A204.1 (cell line): Measurements from ENCODE around the gene ELF3.
"Not testable (repeated sequence)": the region's sequence is repeated elsewhere in the genome, so short reads cannot be mapped to it uniquely, and the experiment has no call there.

ENCODE experiments used
- FAIRE-seq: peaks from 2 replicates; lab custom pipeline; 2012; peaks lifted over from hg19 to GRCh38; lab: Jason Lieb, UNC

Gene ELF3

GRCh38 chr1:202010180-202011015, at the start of gene ELF3:
Gene ELF3 (plus strand): TSS chr1:202010587. CDS start chr1:202011137, 550 bp downstream.
- FAIRE-seq: no peak

- FAIRE-seq: not testable (repeated sequence)
These were observed 48.0 kb upstream of the ELF3 start for GRCh38 chr1:201962382-201962781.

- FAIRE-seq: no peak
These were observed 46.1 kb upstream of the ELF3 start for GRCh38 chr1:201964261-201964660.

DNA sequence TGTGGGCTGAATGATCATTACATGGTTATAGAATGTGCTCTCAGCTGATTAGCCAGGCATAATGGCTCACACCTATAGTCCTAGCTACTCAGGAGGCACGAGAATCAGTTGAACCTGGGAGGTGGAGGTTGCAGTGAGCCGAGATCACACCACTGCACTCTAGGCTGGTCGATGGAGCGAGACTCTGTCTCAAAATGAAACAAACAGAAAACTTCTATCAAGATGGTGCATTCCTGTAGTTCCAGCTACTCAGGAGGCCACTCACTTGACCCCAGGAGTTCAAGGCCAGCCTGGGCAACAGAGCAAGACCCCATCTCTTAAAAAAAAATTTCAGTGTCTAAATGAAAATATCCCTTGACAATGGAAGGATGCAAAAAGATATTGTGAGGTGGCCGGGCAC, 44.2 kb upstream of the ELF3 start:
- FAIRE-seq: no peak

GRCh38 chr1:201968202-201968925, 42.0 kb upstream of the ELF3 start:
- no peak for FAIRE-seq

GRCh38 chr1:201970334-201971159, 39.8 kb upstream of the ELF3 start:
- no peak for FAIRE-seq

GRCh38 chr1:201982082-201982622, 28.2 kb upstream of the ELF3 start:
- no peak for FAIRE-seq

DNA sequence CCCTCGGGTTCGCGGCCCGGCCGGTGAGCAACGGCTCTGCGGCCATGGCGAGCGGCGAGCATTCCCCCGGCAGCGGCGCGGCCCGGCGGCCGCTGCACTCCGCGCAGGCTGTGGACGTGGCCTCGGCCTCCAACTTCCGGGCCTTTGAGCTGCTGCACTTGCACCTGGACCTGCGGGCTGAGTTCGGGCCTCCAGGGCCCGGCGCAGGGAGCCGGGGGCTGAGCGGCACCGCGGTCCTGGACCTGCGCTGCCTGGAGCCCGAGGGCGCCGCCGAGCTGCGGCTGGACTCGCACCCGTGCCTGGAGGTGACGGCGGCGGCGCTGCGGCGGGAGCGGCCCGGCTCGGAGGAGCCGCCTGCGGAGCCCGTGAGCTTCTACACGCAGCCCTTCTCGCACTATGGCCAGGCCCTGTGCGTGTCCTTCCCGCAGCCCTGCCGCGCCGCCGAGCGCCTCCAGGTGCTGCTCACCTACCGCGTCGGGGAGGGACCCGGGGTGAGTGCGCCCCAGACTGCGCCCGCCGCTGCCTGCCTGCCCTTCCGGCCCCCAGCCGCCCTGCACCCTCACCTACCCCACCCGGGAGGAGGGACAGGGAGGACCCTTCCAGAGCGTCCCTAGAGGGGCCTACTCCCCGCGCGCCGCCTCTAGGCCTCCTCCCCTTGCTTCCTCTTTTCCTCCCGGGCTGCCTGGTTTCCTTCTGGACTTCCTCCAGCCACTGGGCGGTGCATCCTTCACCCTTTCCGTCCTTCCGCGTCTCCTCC, 27.6 kb upstream of the ELF3 start, which contains the start of gene RNPEP:
Gene RNPEP (plus strand): TSS at position 26 of the 757 bp plus-strand sequence. CDS start 19 bp downstream, at position 45.
- FAIRE-seq: no peak

DNA sequence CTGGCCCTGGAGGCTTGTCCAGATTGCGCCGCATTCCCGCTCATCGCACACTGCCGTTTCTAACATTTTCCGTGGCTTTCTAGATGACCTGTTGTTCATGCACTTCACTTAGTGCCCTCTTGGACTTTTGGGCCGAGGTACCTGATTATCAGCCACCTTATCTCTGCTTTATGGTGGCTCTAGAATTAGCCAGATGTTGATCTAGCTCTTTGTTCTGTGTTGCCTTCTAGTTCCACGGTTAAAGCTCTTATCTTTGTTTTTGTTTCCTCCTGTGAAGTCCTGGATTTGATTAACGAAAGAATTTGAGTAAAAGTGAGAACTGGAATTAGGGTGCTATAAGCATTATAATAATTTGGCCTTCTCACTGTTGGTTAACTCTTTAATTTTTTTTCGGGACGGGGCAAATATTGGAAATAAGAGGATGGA, 27.0 kb upstream of the ELF3 start:
- FAIRE-seq: no peak

DNA sequence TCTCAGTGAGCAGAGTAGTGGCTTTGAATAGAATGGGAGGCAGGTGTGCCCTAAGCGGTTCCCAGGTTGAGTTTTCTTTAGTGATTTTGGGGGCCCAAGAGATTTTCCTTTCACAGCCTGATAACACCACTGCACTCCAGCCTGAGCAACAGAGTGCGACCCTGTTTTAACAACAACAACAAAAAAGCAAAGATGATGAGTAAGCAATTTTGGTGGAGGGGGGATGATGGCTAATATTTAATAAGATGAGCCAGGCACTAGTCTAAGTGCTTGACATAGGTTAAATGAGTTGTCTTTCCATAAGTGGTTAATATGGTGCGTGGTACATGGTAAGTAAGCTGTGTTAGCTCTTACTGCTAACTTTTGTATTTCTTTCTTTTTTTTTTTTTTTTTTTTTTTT, 25.9 kb upstream of the ELF3 start:
- no peak for FAIRE-seq

DNA sequence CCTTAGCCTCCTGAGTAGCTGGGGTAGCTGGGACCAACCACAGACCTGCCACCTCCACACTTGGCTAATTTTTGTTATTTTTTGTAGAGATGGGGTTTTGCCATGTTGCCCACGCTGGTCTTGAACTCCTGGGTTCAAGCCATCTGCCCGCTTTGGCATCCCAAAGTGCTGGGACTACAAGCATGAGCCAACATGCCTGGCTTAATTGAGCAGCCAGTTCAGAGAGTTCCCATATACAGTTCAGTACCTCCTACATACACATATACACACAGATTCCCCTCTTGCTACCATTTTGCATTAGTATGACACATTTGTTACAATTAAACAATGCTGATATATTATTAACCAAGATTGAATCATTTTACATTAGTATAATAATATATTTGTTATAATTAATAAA, 25.0 kb upstream of the ELF3 start:
- FAIRE-seq: no peak

GRCh38 chr1:201988601-201989000, 21.8 kb upstream of the ELF3 start:
- FAIRE-seq: no peak

DNA sequence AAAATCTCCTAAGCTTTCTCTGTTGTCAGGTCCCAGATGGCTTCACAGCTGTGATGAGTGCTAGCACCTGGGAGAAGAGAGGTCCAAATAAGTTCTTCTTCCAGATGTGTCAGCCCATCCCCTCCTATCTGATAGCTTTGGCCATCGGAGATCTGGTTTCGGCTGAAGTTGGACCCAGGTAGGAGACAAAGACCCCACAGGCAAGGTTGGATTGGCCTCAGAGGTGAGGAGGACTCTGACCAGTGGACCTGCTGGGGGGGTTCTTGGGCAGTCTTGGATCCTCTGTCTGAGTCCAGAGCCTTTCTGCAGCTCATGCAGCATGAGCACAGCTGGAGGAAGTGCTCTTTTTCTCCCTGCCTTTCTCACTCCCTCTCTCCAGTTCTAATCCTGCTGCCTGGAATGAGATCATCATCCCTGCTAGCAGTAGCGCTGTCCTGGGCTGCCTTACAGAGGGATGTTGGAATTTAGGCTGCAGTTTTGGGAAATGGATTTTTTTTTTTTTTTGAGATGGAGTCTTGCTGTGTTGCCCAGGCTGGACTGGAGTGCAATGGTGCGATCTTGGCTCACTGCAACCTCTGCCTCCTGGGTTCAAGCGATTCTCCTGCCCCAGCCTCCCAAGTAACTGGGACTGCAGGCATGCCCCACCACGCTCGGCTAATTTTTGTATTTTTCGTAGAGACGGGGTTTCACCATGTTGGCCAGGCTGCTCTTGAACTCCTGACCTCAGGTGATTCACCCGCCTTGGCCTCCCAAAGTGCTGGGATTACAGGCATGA, 20.8 kb upstream of the ELF3 start:
- FAIRE-seq: no peak

- FAIRE-seq: no peak
These were observed 20.0 kb upstream of the ELF3 start for GRCh38 chr1:201990427-201990826.

GRCh38 chr1:201999625-202000238, 10.7 kb upstream of the ELF3 start:
- FAIRE-seq: no peak

DNA sequence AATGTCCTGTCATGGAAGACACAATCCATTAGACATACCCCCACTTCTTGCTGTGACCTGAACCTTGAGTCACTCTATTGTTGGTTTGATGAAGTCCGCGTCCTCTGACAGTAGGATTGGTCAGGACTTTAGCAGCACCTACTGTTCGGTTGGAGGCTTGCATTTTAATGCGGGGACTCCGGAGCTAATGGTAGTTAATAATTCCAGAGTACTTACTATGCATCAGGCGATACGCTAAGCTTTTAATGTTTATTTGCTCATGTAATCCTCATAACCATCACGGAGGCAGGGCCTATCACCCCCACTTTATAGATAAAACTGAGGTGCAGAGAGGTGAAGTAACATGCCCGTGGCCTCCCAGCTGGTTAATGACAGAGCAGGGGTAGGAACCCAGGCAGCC, 7.9 kb upstream of the ELF3 start:
- FAIRE-seq: no peak

DNA sequence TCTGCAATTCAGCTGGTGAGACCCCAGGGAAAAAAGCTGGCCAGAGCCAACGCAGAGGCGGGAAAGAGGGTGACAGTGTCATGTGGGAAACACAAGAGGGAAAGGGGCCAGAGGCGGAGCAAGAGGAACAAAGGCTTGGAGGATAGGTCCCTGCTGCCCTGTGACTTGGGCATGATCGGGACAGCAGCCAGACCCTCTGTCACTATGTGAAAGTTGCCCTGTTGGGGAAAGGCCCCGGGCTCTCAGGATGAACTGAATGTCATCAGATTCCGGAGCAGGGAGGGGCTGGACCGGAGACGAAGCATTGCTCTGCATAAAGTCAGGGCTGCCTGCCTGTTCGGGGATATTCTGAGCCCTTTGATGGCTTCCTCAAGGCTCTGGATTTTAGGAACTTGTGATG, 5.7 kb upstream of the ELF3 start:
- FAIRE-seq: no peak

GRCh38 chr1:202005958-202006357, 4.4 kb upstream of the ELF3 start:
- peak; percentile 44 for FAIRE-seq

DNA sequence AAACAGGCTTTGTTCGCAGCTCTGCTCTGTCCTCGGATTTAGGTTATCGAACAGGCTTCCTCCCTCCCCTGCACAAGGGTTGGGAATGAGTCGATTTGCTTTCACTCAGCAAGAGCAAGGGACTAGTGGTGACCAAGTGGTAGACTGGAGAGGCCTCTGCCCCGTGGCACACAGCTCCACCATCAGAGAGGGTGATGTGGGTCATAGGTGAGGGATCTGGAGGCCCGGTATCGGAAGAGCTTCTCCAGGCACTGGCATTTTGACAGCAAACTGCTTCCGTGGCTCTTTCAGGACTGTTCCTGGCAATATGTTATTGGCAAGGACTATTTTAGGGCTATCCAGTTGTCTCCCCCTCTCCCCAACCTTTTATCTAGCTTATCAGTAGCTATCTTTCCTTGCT, 3.1 kb upstream of the ELF3 start:
- FAIRE-seq: no peak

DNA sequence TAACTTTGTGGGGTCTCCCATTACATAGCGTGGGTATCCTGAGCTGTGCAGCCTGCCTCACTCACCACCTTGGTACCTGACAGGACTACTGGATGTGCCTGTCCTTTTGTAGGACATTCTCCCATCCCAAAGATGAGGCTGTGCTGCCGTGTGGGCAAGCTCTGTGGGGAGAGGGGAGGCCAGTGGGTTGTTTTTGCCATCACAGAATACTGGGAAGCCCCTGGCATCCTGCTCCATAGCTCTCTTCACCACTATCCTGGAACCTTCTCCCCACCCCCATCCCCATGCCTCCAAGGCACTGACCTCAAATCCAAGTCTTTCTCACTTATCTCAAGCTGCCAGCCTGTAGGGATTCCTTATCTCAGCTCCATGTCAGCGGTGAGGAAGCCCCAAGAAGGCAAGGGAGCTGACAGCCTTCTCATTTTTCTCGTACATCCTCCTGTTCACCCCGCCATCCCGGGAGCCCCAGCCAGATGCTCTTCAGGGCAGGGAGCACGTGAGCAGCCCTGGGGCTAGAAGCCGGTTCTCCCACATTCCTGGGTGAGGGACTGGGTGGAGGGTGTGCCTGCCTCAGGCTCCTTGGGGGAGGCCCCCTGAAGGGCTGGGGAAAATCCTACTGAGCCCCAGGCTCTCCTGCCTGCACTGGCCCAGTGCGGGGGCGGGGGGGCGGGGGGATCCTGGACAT, 2.4 kb upstream of the ELF3 start:
- no peak for FAIRE-seq
